Measurements from ENCODE around the gene OSBPL3.

DNA sequence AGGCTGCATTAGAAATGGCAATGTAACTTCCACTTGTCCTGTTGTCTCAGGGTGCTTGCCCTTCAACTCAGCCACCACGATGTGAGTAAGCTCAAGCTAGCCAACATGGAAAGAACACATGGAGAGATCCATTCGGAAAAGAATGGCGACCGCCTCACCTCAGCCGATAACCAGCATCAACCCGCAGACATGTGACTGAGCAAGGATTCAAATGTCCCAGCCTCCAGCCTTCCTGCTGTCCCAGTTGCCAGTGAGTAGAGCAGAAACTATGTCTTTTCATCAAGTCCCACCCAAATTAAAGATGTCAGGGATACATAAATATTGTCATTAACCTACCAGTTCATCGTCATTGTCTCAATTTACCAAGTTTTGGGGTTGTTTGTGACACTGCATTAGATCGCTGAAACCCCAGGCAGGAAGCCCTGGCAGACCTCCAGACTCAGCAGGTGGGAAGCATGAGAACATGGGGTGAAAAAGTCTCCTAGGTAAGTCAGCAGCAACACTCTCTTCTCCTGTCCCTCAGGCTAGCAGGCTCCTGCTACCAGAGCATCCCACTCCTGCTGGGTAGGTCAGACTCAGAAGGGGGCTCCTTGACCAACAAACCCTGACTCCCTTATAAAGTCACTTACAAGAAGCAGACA, 67.0 kb downstream of the OSBPL3 start:
- no peak for TF ChIP-seq POLR2AphosphoS5 (IDR thresholded peaks at IDR 0.05; ENCODE audit: borderline replicate concordance, low read depth, low read length)
- TF ChIP-seq EZH2 (IDR thresholded peaks at IDR 0.05) = no peak
- no peak for TF ChIP-seq FOXP2 (optimal IDR thresholded peaks at IDR 0.05; ENCODE audit: control extremely low read depth, extremely low read length, insufficient read depth)
